B cell (primary cell): Measurements from ENCODE around the gene COL28A1. TPM values are rescaled to one million over a fixed set of nuclear protein-coding genes. Genes with fewer than 3 reads are reported as not detected.
"Not testable (repeated sequence)": the region's sequence is repeated elsewhere in the genome, so short reads cannot be mapped to it uniquely, and the experiment has no call there.

Experiments
- ATAC-seq: fragments of 200-7000 bp; cut with Tn5 transposase; one replicate; pipeline ENCODE4 v1.10.0; 2021; ENCODE audit warnings: low read depth, mild to moderate bottlenecking, moderate number of reproducible peaks, moderate library complexity
- CTCF ChIA-PET: fragments of 350-600 bp; sonication (Branson Sonifier 250); formaldehyde crosslinking; loops from one replicate; lab custom pipeline; 2021; ENCODE audit warnings: antibody characterized with exemption, inconsistent platforms; lab: Charles Lee
- POLR2A ChIA-PET: fragments of 350-600 bp; sonication (Branson Sonifier 250); formaldehyde crosslinking; loops from one replicate; lab custom pipeline; 2021; ENCODE audit warnings: antibody characterized with exemption; lab: Charles Lee
- DNase-seq: peaks from one replicate; pipeline ENCODE4 v3.0.0; 2013
- H2AFZ ChIP-seq: 2 replicates; pipeline ENCODE4 v1.6.1; 2012; ENCODE audit warnings: mild to moderate bottlenecking, low read depth, low read length; ENCODE audit not compliant: insufficient read depth, poor library complexity, severe bottlenecking
- H3K27ac ChIP-seq, 2 donors: 1 replicate in 1 of 2; 2 replicates in 1 of 2; pipeline ENCODE4 v1.5.1; 2012 to 2013; ENCODE audit warnings: low read length in 2 of 2, mild to moderate bottlenecking in 2 of 2, moderate library complexity in 1 of 2
- H3K27me3 ChIP-seq, 4 experiments: fragments of 200-600 bp in 1 of 4; sonication (generic) in 1 of 4; replicated peaks in 1 of 4; 1 replicate in 2 of 4; 2 replicates in 2 of 4; pipeline versions ENCODE4 v1.6.1 to v1.7.0; 2013 to 2016; ENCODE audit warnings: low read length in 3 of 4, mild to moderate bottlenecking in 2 of 4, mixed read lengths in 1 of 4, moderate library complexity in 1 of 4; ENCODE audit not compliant: insufficient read depth in 4 of 4, control insufficient read depth in 3 of 4; ENCODE audit errors: control extremely low read depth in 1 of 4
- H3K36me3 ChIP-seq, 2 experiments: replicated peaks in 1 of 2; 1 replicate in 1 of 2; 2 replicates in 1 of 2; pipeline versions ENCODE4 v1.6.1 to v1.7.1; 2013; ENCODE audit warnings: low read length in 1 of 2; ENCODE audit not compliant: insufficient read depth in 2 of 2, control insufficient read depth in 1 of 2; ENCODE audit errors: control extremely low read depth in 1 of 2, extremely low read depth in 1 of 2
- H3K4me1 ChIP-seq, 2 donors: fragments of 200-600 bp in 1 of 2; sonication (generic) in 1 of 2; 1 replicate in 1 of 2; 2 replicates in 1 of 2; pipeline versions ENCODE4 v1.5.1 to v1.6.1; 2013 to 2017; ENCODE audit warnings: low read length in 2 of 2; ENCODE audit not compliant: control insufficient read depth in 2 of 2, insufficient read depth in 2 of 2
- H3K4me2 ChIP-seq: replicated peaks from 2 replicates; pipeline ENCODE3; 2012; ENCODE audit warnings: mild to moderate bottlenecking, low read depth, low read length; ENCODE audit not compliant: poor library complexity, severe bottlenecking
- H3K4me3 ChIP-seq, 5 experiments: fragments of 200-600 bp in 1 of 5; sonication (generic) in 1 of 5; 1 replicate in 3 of 5; 2 replicates in 2 of 5; pipeline versions ENCODE4 v1.5.1 to v1.7.0; 2011 to 2016; ENCODE audit warnings: low read length in 4 of 5, mild to moderate bottlenecking in 4 of 5, low read depth in 2 of 5, control low read depth in 1 of 5, moderate library complexity in 1 of 5; ENCODE audit not compliant: insufficient read depth in 1 of 5; ENCODE audit errors: control extremely low read depth in 1 of 5, extremely low read depth in 1 of 5
- H3K79me2 ChIP-seq: fragments of 200-600 bp; sonication (generic); one replicate; pipeline ENCODE4 v1.6.0; 2016; ENCODE audit warnings: low read length; ENCODE audit not compliant: control insufficient read depth, insufficient read depth
- H3K9ac ChIP-seq: fragments of 200-600 bp; sonication (generic); 2 replicates; pipeline ENCODE4 v1.6.1; 2017; ENCODE audit warnings: mild to moderate bottlenecking, low read length, moderate library complexity
- H3K9me3 ChIP-seq, 3 donors: one replicate each; pipeline versions ENCODE4 v1.6.1 to v1.7.1; 2013; ENCODE audit warnings: low read length in 2 of 3; ENCODE audit not compliant: control insufficient read depth in 2 of 3, insufficient read depth in 1 of 3; ENCODE audit errors: control extremely low read depth in 1 of 3
- H4K20me1 ChIP-seq: 2 replicates; pipeline ENCODE4 v1.6.0; 2012; ENCODE audit warnings: mild to moderate bottlenecking, low read length; ENCODE audit not compliant: insufficient read depth, control insufficient read depth, poor library complexity, severe bottlenecking
- H3K27ac Mint-ChIP-seq: one replicate; pipeline ENCODE4 v1.8.0; 2021; ENCODE audit warnings: mixed read lengths
- H3K27me3 Mint-ChIP-seq: one replicate; pipeline ENCODE4 v1.8.0; 2021; ENCODE audit warnings: mixed read lengths
- H3K4me1 Mint-ChIP-seq: one replicate; pipeline ENCODE4 v1.8.0; 2021; ENCODE audit warnings: mixed read lengths
- H3K4me3 Mint-ChIP-seq: one replicate; pipeline ENCODE4 v1.8.0; 2021; ENCODE audit warnings: mixed read lengths
- H3K9me3 Mint-ChIP-seq: one replicate; pipeline ENCODE4 v1.8.0; 2022; ENCODE audit warnings: mixed read lengths; ENCODE audit not compliant: insufficient read depth
- EZH2 ChIP-seq: IDR thresholded peaks from 2 replicates; pipeline ENCODE4 v1.6.1; 2012; ENCODE audit warnings: borderline replicate concordance, low read depth, mild to moderate bottlenecking, moderate library complexity, low read length; ENCODE audit not compliant: insufficient read depth, poor library complexity, severe bottlenecking
- WGBS: methylation state at CpG from one replicate; pipeline ENCODE4 v1.1.5; 2013; ENCODE audit warnings: missing lambda C conversion rate; ENCODE audit not compliant: insufficient coverage; 5-methylcytosine and 5-hydroxymethylcytosine counted together
- intact Hi-C: fragments of 100-400 bp; cut with micrococcal nuclease; formaldehyde crosslinking; loops from one replicate; pipeline ENCODE4 v1.10.0; 2022
- polyA plus RNA-seq: library from polyadenylated mRNA; depleted of rRNA; stranded (reverse); fragments of >200 nt; gene quantifications from 2 replicates; pipeline ENCODE4 v1.2.3, GENCODE V29; 2012
- total RNA-seq, 2 donors: library from RNA; stranded (reverse); fragments of 120-200 nt in 1 of 2; gene quantifications; 1 replicate in 1 of 2; 2 replicates in 1 of 2; pipeline versions ENCODE4 v1.2.3 to v1.2.4, GENCODE V29; 2013 to 2022
- TF ChIP-seq, protein P1 (sequence below): fragments of 200-600 bp; IDR thresholded peaks from one replicate; pipeline ENCODE4 v1.8.0; 2022; ENCODE audit warnings: antibody characterized with exemption, mild to moderate bottlenecking

COL28A1 gene
- total and polyA plus RNA-seq, 2 donors (not counting 1 experiment from before 2014, with no cell fraction given) = 0.18 to 0.67 TPM

- no peak overlapping the region for H3K4me3 ChIP-seq
- H3K9ac ChIP-seq = no peak overlapping the region
- no peaks in the 10 kb centered on the region for H3K36me3 ChIP-seq
- no peak overlapping the region for H3K27ac ChIP-seq
- H3K4me2 ChIP-seq = no peak overlapping the region
- no peak for TF ChIP-seq EZH2
- TF ChIP-seq, protein P1, sequence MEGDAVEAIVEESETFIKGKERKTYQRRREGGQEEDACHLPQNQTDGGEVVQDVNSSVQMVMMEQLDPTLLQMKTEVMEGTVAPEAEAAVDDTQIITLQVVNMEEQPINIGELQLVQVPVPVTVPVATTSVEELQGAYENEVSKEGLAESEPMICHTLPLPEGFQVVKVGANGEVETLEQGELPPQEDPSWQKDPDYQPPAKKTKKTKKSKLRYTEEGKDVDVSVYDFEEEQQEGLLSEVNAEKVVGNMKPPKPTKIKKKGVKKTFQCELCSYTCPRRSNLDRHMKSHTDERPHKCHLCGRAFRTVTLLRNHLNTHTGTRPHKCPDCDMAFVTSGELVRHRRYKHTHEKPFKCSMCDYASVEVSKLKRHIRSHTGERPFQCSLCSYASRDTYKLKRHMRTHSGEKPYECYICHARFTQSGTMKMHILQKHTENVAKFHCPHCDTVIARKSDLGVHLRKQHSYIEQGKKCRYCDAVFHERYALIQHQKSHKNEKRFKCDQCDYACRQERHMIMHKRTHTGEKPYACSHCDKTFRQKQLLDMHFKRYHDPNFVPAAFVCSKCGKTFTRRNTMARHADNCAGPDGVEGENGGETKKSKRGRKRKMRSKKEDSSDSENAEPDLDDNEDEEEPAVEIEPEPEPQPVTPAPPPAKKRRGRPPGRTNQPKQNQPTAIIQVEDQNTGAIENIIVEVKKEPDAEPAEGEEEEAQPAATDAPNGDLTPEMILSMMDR = no peak
- CTCF ChIA-PET = no interaction called here
- H3K79me2 ChIP-seq = no peaks in the 10 kb centered on the region
- intact Hi-C loops = no loop called here
- Mint-ChIP-seq H3K4me3 (no peak overlapping the region), H3K27me3 (peaks cover 11% of the 10 kb centered on the region), H3K9me3 (no peaks in the 10 kb centered on the region), H3K27ac (no peak overlapping the region), H3K4me1 (no peaks in the 10 kb centered on the region)
- no peak for ATAC-seq
- no peak for DNase-seq
- no peaks in the 10 kb centered on the region for H3K27me3 ChIP-seq
- POLR2A ChIA-PET = no interaction called here
- no CpG with 5 or more reads among the region's 2 CpGs for WGBS
- H3K9me3 ChIP-seq = no peaks in the 10 kb centered on the region
- H2AFZ ChIP-seq = no peak overlapping the region
- no peaks in the 10 kb centered on the region for H4K20me1 ChIP-seq
- no peaks in the 10 kb centered on the region for H3K4me1 ChIP-seq
Observed at GRCh38 chr7:7399707-7400106, 136.0 kb downstream of the COL28A1 start.

DNA sequence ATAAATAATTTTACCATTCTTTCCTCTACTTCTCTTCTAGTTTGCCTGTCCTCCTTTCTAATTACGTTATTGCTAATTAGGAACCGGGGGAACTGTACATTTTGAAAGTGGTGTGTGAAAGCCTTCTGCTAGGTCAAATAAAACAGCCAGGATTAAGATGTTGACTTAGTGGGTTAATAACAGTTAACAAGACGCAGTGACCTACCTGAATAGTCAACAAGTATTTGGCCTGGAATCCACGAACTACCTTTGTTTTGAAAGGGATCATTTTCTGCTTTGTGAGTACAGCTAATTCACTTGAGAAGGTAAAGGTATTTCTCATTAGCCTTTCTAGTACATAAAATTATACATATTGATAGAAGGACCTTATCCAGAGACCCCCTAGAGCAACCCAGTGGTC lies 139.9 kb downstream of the COL28A1 start:
- 100% methylated on average over 1 of the region's 4 CpGs for WGBS
- ATAC-seq = no peak

GRCh38 chr7:7388164-7388563 lies 147.5 kb downstream of the COL28A1 start:
- H3K27ac Mint-ChIP-seq, H3K9me3 ChIP-seq, DNase-seq, H2AFZ ChIP-seq, H3K9ac ChIP-seq, H3K79me2 ChIP-seq, H3K27ac ChIP-seq, intact Hi-C loops, POLR2A ChIA-PET, H3K36me3 ChIP-seq, H3K27me3 ChIP-seq, H3K4me3 Mint-ChIP-seq, ATAC-seq, H3K4me2 ChIP-seq, H3K4me1 ChIP-seq, H3K4me3 ChIP-seq, H4K20me1 ChIP-seq, CTCF ChIA-PET, H3K4me1 Mint-ChIP-seq: not testable (repeated sequence)
- WGBS = no CpG with 5 or more reads among the region's 4 CpGs
- Mint-ChIP-seq H3K27me3 (peaks cover 14% of the 10 kb centered on the region), H3K9me3 (peaks cover 13% of the 10 kb centered on the region)

More for the DNA sequence above, 139.9 kb downstream of the COL28A1 start:
- ChIA-PET POLR2A (no interaction called here), CTCF (no interaction called here)
- DNase-seq = no peak
- H3K4me1 Mint-ChIP-seq = no peaks in the 10 kb centered on the region
- Histone ChIP-seq H3K4me1 (no peaks in the 10 kb centered on the region), H3K4me2 (no peak overlapping the region), H3K9me3 (peaks cover 0 to 6% (median 0%) of the 10 kb centered on the region in 3 donors), H3K79me2 (no peaks in the 10 kb centered on the region), H4K20me1 (no peaks in the 10 kb centered on the region), H2AFZ (no peak overlapping the region), H3K4me3 (no peak overlapping the region), H3K27me3 (no peaks in the 10 kb centered on the region), H3K36me3 (no peaks in the 10 kb centered on the region), H3K9ac (no peak overlapping the region), H3K27ac (no peak overlapping the region)
- H3K4me3 Mint-ChIP-seq = no peak overlapping the region
- H3K27me3 Mint-ChIP-seq = peaks cover 22% of the 10 kb centered on the region
- intact Hi-C loops = no loop called here
- no peak overlapping the region for H3K27ac Mint-ChIP-seq
- TF ChIP-seq, protein P1 = no peak
- TF ChIP-seq EZH2 = no peak
- peaks cover 10% of the 10 kb centered on the region for H3K9me3 Mint-ChIP-seq
